NB4 (cell line): ENCODE results near the gene PLEKHA5.

Experiments
- DNase-seq: peaks from one replicate; pipeline ENCODE4 v3.0.0; 2010; ENCODE audit warnings: low read depth
- H3K4me3 ChIP-seq: one replicate; pipeline ENCODE4 v1.5.1; 2011; ENCODE audit warnings: mild to moderate bottlenecking, low read depth, low read length, moderate library complexity
- CTCF ChIP-seq: IDR thresholded peaks from one replicate; pipeline ENCODE4 v1.5.1; 2012; ENCODE audit warnings: low read depth, low read length
- MAX ChIP-seq: IDR thresholded peaks from 2 replicates; pipeline ENCODE4 v1.6.1; 2011; ENCODE audit warnings: low read depth, low read length
- MYC ChIP-seq: IDR thresholded peaks from 2 replicates; pipeline ENCODE4 v1.6.1; 2011; ENCODE audit warnings: low read depth, low read length
- POLR2A ChIP-seq: IDR thresholded peaks from 2 replicates; pipeline ENCODE4 v1.6.1; 2011; ENCODE audit warnings: mild to moderate bottlenecking; ENCODE audit not compliant: insufficient read length; ENCODE audit errors: extremely low read depth

Gene PLEKHA5

GRCh38 chr12:19128485-19128884 is 1.0 kb upstream of the PLEKHA5 start:
- TF ChIP-seq POLR2A (no peak), CTCF (no peak)
- DNase-seq, result no peak
- H3K4me3 ChIP-seq, result no peak overlapping the region

GRCh38 chr12:19129122-19129485 is 429 bp upstream of the PLEKHA5 start:
- TF ChIP-seq CTCF (no peak), MYC (no peak), MAX (no peak)
- no peak for DNase-seq
- no peak overlapping the region for H3K4me3 ChIP-seq

- peak; percentile 62 for DNase-seq
- TF ChIP-seq POLR2A (no peak), MYC (no peak), MAX (no peak), CTCF (no peak)
- peak overlapping the region; percentile 44 for H3K4me3 ChIP-seq
Measured at GRCh38 chr12:19130224-19131024, 891 bp downstream of the PLEKHA5 start.

- H3K4me3 ChIP-seq, result peak overlapping the region; percentile 44
- DNase-seq, result peak; percentile 35
- TF ChIP-seq CTCF, result no peak
- no peak for TF ChIP-seq POLR2A
- peak; percentile 29; the same call in 1 of the 2 replicates for TF ChIP-seq MYC
- 0 out of 2 replicates have a peak, but pooled peaks have one; percentile 13 for TF ChIP-seq MAX
Measured at GRCh38 chr12:19131025-19131444, 1.5 kb downstream of the PLEKHA5 start.

GRCh38 chr12:19138551-19138950 is 9.0 kb downstream of the PLEKHA5 start:
- H3K4me3 ChIP-seq, result no peak overlapping the region
- TF ChIP-seq MAX (no peak), MYC (no peak), POLR2A (no peak), CTCF (no peak)
- no peak for DNase-seq

- TF ChIP-seq CTCF (no peak), MAX (no peak), POLR2A (no peak), MYC (no peak)
- no peak overlapping the region for H3K4me3 ChIP-seq
- DNase-seq, result no peak
Measured at GRCh38 chr12:19138956-19139355, 9.4 kb downstream of the PLEKHA5 start.
